Activated CD4-positive, alpha-beta memory T cell treated with anti-CD3 and anti-CD28 coated beads, Interleukin-2, amount 10 ng/mL, durations not matched to agents 7 days and 5 days (primary cell): ENCODE data around the gene SYP. TPM values are rescaled to one million over a fixed set of nuclear protein-coding genes. Genes with fewer than 3 reads are reported as not detected.

Experiments used
- CTCF ChIA-PET: fragments of 350-600 bp; sonication (Branson Sonifier 250); formaldehyde crosslinking; loops from one replicate; lab custom pipeline; 2021; ENCODE audit warnings: antibody characterized with exemption, inconsistent platforms; lab: Charles Lee
- POLR2A ChIA-PET: fragments of 350-600 bp; sonication (Branson Sonifier 250); formaldehyde crosslinking; loops from one replicate; lab custom pipeline; 2021; ENCODE audit warnings: antibody characterized with exemption; lab: Charles Lee
- DNase-seq: peaks from one replicate; pipeline ENCODE4 v3.0.0-alpha.2; 2020
- H3K27ac Mint-ChIP-seq: one replicate; pipeline ENCODE4 v1.8.0; 2021; ENCODE audit warnings: mild to moderate bottlenecking, mixed read lengths
- H3K27me3 Mint-ChIP-seq: one replicate; pipeline ENCODE4 v1.8.0; 2021; ENCODE audit warnings: mixed read lengths
- H3K36me3 Mint-ChIP-seq: one replicate; pipeline ENCODE4 v1.8.0; 2021; ENCODE audit warnings: low read depth, mixed read lengths
- H3K4me1 Mint-ChIP-seq: one replicate; pipeline ENCODE4 v1.8.0; 2021; ENCODE audit warnings: mixed read lengths
- H3K4me3 Mint-ChIP-seq: one replicate; pipeline ENCODE4 v1.8.0; 2021; ENCODE audit warnings: mild to moderate bottlenecking, mixed read lengths
- H3K9me3 Mint-ChIP-seq: one replicate; pipeline ENCODE4 v1.8.0; 2021; ENCODE audit warnings: mixed read lengths
- total RNA-seq, 2 experiments: library from RNA; stranded (reverse); gene quantifications; one replicate each; pipeline ENCODE4 v1.2.3, GENCODE V29; 2021

The SYP gene
- total RNA-seq, 2 experiments from 2014 or later = 1.1 to 1.2 TPM

DNA sequence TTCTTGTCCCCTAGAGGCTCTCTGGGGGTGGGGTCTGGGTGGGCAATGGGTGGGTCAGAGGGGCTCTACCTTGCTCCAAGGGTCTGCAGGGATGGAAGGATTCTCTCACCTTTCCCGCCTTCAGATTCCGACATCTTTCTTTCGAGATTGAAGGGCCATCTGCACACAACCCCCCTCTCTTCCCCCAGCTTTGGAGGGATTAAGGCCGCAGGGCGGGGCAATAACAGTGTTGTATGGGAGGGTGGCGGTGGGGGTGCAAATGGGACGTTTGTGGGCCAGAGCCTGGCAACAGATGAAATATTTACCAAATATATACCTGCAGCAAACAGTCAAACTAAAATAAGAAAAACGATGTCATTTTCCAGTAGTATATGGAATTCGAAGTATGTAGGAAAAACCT is 33.2 kb upstream of the SYP start, which contains the start of gene CACNA1F:
Gene CACNA1F, minus strand, starts transcription at position 165 of the 400 bp plus-strand sequence. Its CDS starts 31 bp downstream, at position 134.
- peaks cover 11% of the 10 kb centered on the region for H3K36me3 Mint-ChIP-seq
- CTCF ChIA-PET = no interaction called here
- no peaks in the 10 kb centered on the region for H3K9me3 Mint-ChIP-seq
- peaks cover 44% of the 10 kb centered on the region for H3K4me1 Mint-ChIP-seq
- no peaks in the 10 kb centered on the region for H3K27me3 Mint-ChIP-seq
- POLR2A ChIA-PET = interaction anchor here (0.8 kb wide), 1 partner anchor 36 kb away, joined by 4 read pairs; no protein-coding TSS in a partner anchor
- H3K27ac Mint-ChIP-seq = no peak within 1 kb of the TSS
- DNase-seq = no peak
- no peak within 1 kb of the TSS for H3K4me3 Mint-ChIP-seq

GRCh38 chrX:49232525-49232924 is 32.5 kb upstream of the SYP start:
- Mint-ChIP-seq H3K27me3 (no peaks in the 10 kb centered on the region), H3K4me1 (peaks cover 44% of the 10 kb centered on the region), H3K9me3 (no peaks in the 10 kb centered on the region), H3K27ac (no peak overlapping the region), H3K4me3 (no peak overlapping the region), H3K36me3 (peaks cover 10% of the 10 kb centered on the region)
- ChIA-PET POLR2A (interaction anchor here (1.1 kb wide), 1 partner anchor 37 kb away, joined by 3 read pairs; no protein-coding TSS in a partner anchor), CTCF (no interaction called here)
- DNase-seq = no peak

- H3K36me3 Mint-ChIP-seq = no peaks in the 10 kb centered on the region
- no peaks in the 10 kb centered on the region for H3K27me3 Mint-ChIP-seq
- no peak for DNase-seq
- peak overlapping the region; percentile 72 for H3K4me3 Mint-ChIP-seq
- peak overlapping the region; percentile 82 for H3K27ac Mint-ChIP-seq
- CTCF ChIA-PET = interaction anchor here (1.7 kb wide), 1 partner anchor 39 kb away, joined by 5 read pairs; no protein-coding TSS in a partner anchor
- H3K4me1 Mint-ChIP-seq = peaks cover 33% of the 10 kb centered on the region
- POLR2A ChIA-PET = interaction anchor here (1.1 kb wide), 1 partner anchor 38 kb away, joined by 3 read pairs; no protein-coding TSS in a partner anchor
- H3K9me3 Mint-ChIP-seq = no peaks in the 10 kb centered on the region
Observed at GRCh38 chrX:49231333-49232000, 31.5 kb upstream of the SYP start.

DNA sequence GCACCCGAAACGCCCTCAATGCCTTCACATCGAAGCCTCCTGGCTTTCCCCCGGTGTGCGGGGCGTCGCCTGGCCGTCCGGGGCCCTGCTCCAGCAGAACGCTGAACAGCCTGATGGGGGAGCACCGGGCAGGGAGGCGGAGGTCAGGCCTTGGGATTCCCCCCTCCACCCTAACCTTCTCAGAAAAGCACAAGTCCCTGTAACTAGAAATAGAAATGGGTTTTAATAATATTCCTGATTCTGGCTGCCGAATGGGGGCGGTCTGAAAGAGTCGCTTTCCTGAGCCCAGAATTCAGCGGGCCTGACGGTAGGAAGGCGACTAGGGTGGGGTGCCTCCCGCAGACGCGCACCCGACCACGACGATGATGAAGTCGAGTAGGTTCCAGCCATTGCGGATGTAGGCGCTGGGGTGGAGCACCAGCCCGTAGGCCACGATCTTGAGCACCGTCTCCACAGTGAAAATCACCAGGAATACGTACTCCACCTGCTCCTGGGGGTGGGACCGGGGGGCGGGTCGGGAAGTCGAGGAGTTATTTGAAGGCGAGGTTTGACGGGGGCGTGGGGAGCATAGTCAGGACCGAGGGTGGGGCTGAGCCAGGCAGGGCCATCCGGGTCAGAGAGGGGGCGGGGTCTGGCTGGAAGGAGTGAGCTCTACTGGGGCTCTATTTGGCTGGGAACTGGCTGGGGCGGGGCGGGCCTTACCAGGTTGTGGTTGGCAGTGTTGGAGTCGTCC is 30.7 kb upstream of the SYP start:
- Mint-ChIP-seq H3K4me3 (peak overlapping the region; percentile 72), H3K27me3 (no peaks in the 10 kb centered on the region), H3K4me1 (peaks cover 31% of the 10 kb centered on the region), H3K9me3 (no peaks in the 10 kb centered on the region), H3K27ac (peak overlapping the region; percentile 82), H3K36me3 (no peaks in the 10 kb centered on the region)
- POLR2A ChIA-PET = interaction anchor here (0.9 kb wide), 1 partner anchor 38 kb away, joined by 3 read pairs; no protein-coding TSS in a partner anchor
- CTCF ChIA-PET = interaction anchor here (1.7 kb wide), 1 partner anchor 38 kb away, joined by 5 read pairs; no protein-coding TSS in a partner anchor
- DNase-seq = peak; percentile 74

- DNase-seq = no peak
- ChIA-PET CTCF (no interaction called here), POLR2A (no interaction called here)
- Mint-ChIP-seq H3K36me3 (no peaks in the 10 kb centered on the region), H3K4me3 (no peak overlapping the region), H3K4me1 (peaks cover 24% of the 10 kb centered on the region), H3K27me3 (peaks cover 4% of the 10 kb centered on the region), H3K9me3 (no peaks in the 10 kb centered on the region), H3K27ac (no peak overlapping the region)
Observed at GRCh38 chrX:49228185-49228584, 28.2 kb upstream of the SYP start.

GRCh38 chrX:49227726-49228125 is 27.7 kb upstream of the SYP start:
- Mint-ChIP-seq H3K36me3 (no peaks in the 10 kb centered on the region), H3K9me3 (no peaks in the 10 kb centered on the region), H3K4me3 (no peak overlapping the region), H3K27me3 (peaks cover 4% of the 10 kb centered on the region), H3K4me1 (peaks cover 23% of the 10 kb centered on the region), H3K27ac (peak overlapping the region; percentile 10)
- no peak for DNase-seq
- POLR2A ChIA-PET = no interaction called here
- CTCF ChIA-PET = no interaction called here

- ChIA-PET CTCF (interaction anchor here (1.2 kb wide), 1 partner anchor 34 kb away, joined by 4 read pairs; no protein-coding TSS in a partner anchor), POLR2A (interaction anchor here (0.9 kb wide), 1 partner anchor 34 kb away, joined by 3 read pairs; no protein-coding TSS in a partner anchor)
- Mint-ChIP-seq H3K36me3 (no peaks in the 10 kb centered on the region), H3K4me1 (peaks cover 20% of the 10 kb centered on the region), H3K27ac (no peak overlapping the region), H3K9me3 (no peaks in the 10 kb centered on the region), H3K4me3 (no peak overlapping the region), H3K27me3 (peaks cover 5% of the 10 kb centered on the region)
- no peak for DNase-seq
Observed at GRCh38 chrX:49226946-49227345, 27.0 kb upstream of the SYP start.

GRCh38 chrX:49225858-49226257 is 25.9 kb upstream of the SYP start:
- peaks cover 9% of the 10 kb centered on the region for H3K27me3 Mint-ChIP-seq
- H3K36me3 Mint-ChIP-seq = no peaks in the 10 kb centered on the region
- H3K4me1 Mint-ChIP-seq = peaks cover 9% of the 10 kb centered on the region
- POLR2A ChIA-PET = no interaction called here
- no peak overlapping the region for H3K4me3 Mint-ChIP-seq
- no peaks in the 10 kb centered on the region for H3K9me3 Mint-ChIP-seq
- CTCF ChIA-PET = no interaction called here
- DNase-seq = no peak
- H3K27ac Mint-ChIP-seq = no peak overlapping the region

GRCh38 chrX:49221868-49222267 is 21.9 kb upstream of the SYP start:
- no peak overlapping the region for H3K4me3 Mint-ChIP-seq
- H3K4me1 Mint-ChIP-seq = peaks cover 3% of the 10 kb centered on the region
- no peaks in the 10 kb centered on the region for H3K36me3 Mint-ChIP-seq
- ChIA-PET POLR2A (no interaction called here), CTCF (no interaction called here)
- no peaks in the 10 kb centered on the region for H3K9me3 Mint-ChIP-seq
- no peak for DNase-seq
- no peak overlapping the region for H3K27ac Mint-ChIP-seq
- H3K27me3 Mint-ChIP-seq = peaks cover 9% of the 10 kb centered on the region

DNA sequence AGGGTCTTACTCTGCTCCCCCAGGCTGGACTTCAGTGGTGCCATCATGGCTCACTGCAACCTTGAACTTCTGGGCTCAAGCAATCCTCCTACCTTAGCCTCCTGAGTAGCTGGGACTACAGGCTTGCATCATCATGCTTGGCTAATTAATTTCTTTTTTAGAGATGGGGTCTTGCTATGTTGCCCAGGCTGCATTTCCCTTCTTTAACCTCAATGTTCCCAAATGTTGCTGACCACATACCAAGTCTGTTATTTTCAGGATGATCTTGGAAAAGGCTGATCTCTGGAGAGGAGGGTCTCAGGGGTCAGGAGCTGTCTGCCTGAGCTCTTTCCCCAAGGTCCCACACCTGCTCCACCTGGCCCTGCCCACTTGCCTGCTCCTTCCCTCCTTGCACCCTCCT is 20.1 kb upstream of the SYP start:
- Mint-ChIP-seq H3K27ac (no peak overlapping the region), H3K27me3 (peaks cover 9% of the 10 kb centered on the region), H3K4me3 (no peak overlapping the region), H3K36me3 (no peaks in the 10 kb centered on the region), H3K4me1 (peaks cover 3% of the 10 kb centered on the region), H3K9me3 (no peaks in the 10 kb centered on the region)
- ChIA-PET POLR2A (no interaction called here), CTCF (no interaction called here)
- no peak for DNase-seq

DNA sequence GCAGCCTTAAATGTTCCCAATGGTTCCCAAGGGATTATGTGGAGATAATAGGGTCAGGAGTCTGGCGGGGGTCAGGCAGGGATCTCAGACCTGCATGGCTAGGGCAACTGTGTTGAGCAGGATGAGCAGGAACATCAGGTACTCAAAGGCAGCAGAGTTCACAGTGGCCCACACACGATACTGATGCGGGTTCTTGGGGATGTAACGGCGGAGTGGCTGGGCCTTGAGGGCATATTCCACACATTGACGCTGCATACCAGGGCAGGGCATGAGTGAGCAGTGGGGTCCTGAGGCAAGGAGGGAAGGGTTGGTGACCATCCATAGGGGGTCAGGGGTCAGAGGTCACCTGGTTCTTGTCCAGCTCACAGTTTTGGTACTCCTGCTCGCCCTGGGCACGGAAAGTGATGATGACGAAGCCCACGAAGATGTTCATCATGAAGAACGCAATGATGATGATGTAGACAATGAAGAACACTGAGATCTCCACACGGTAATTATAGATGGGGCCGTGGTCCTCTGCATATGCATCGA is 15.1 kb upstream of the SYP start:
- H3K4me1 Mint-ChIP-seq = peaks cover 3% of the 10 kb centered on the region
- H3K27ac Mint-ChIP-seq = no peak overlapping the region
- H3K9me3 Mint-ChIP-seq = no peaks in the 10 kb centered on the region
- peaks cover 2% of the 10 kb centered on the region for H3K27me3 Mint-ChIP-seq
- CTCF ChIA-PET = interaction anchor here (1.2 kb wide), 1 partner anchor 22 kb away, joined by 4 read pairs; no protein-coding TSS in a partner anchor
- no peaks in the 10 kb centered on the region for H3K36me3 Mint-ChIP-seq
- no peak for DNase-seq
- H3K4me3 Mint-ChIP-seq = no peak overlapping the region
- POLR2A ChIA-PET = no interaction called here

- peaks cover 2% of the 10 kb centered on the region for H3K27me3 Mint-ChIP-seq
- no peaks in the 10 kb centered on the region for H3K4me1 Mint-ChIP-seq
- H3K9me3 Mint-ChIP-seq = no peaks in the 10 kb centered on the region
- H3K27ac Mint-ChIP-seq = no peak overlapping the region
- H3K36me3 Mint-ChIP-seq = no peaks in the 10 kb centered on the region
- no peak for DNase-seq
- no peak overlapping the region for H3K4me3 Mint-ChIP-seq
- POLR2A ChIA-PET = no interaction called here
- CTCF ChIA-PET = interaction anchor here (1.2 kb wide), 1 partner anchor 21 kb away, joined by 4 read pairs; no protein-coding TSS in a partner anchor
Observed at GRCh38 chrX:49214416-49214815, 14.4 kb upstream of the SYP start.

DNA sequence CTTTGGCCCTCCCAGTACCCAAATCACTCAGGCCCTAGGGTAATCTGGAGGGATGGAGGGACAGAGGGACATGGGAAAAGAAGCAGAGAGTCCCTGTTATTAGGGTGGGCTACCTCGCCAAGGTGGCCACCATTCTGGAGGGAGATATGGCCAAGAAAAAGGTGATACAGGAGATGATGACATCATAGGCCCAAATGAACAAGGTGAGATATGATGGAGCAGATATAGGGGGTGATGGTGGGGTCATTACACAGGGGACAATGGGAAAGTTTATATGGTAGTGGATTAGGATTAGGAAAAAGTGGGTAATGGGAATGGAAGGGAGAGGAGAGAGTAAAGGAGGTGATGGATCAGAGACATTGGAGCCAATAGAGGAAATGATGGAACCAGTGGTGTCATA is 12.9 kb upstream of the SYP start:
- Mint-ChIP-seq H3K36me3 (no peaks in the 10 kb centered on the region), H3K4me3 (no peak overlapping the region), H3K9me3 (no peaks in the 10 kb centered on the region), H3K27ac (no peak overlapping the region), H3K27me3 (peaks cover 2% of the 10 kb centered on the region), H3K4me1 (no peaks in the 10 kb centered on the region)
- POLR2A ChIA-PET = no interaction called here
- no peak for DNase-seq
- CTCF ChIA-PET = no interaction called here
